CD4-positive, alpha-beta T cell treated with Interleukin-17A for 4 hours (primary cell): Measurements from ENCODE around the gene LRRC1.

Source experiments
- DNase-seq: peaks from one replicate; pipeline ENCODE4 v3.0.0-alpha.2; 2020; ENCODE audit warnings: mixed read lengths

Gene LRRC1

DNA sequence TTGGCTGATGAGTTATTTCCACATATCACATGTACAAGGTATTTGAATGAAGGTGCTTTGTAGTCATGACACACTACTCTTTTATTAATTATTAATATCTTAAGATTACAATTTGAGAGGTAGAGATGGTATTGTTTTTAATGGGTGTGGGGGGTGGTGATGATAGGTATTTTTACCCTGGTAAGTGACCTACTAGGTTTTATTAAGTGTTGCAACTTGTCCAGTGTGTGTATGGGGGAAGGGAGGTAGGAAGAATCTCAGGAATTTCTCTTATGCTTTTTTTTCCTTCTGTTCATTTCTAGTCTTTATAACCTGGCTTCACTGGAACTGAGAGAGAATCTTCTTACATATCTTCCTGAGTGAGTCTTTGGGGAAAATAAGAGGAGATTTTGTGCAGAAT lies 101.4 kb downstream of the LRRC1 start:
- DNase-seq = no peak

DNA sequence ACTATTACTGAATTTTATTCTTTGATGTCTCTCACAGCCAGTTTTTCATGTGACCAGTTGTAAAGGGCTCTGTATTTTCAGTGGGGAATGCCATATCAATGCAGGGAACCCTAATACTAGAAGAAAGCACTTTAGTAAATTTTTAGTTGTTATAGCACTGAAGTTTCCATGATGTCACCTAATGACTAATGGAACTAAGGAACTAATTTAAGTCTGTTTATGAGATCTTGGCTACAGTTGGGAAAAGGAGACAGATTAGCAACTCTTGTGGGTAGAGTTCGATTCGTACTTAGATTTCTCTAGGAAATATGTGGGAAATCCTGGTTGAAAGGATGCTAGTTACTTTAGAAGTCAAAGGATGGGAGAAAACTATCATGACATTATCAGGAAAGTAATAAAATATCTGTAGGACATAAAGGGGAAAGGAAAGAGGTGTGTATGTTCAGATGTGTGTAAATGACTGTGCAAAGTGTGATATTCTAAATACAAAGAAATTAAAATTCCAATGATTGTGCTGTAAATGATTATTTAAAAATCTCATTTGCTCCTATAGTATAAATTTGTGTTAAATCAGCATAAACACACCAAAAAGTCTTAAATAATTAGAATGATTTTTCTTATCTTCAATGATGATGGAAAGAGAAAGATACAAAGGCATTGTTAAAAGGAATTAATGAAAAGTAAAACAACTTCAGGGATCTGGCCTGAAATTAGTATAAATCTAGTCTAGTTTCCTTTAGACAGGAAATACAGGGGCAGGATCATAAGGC lies 103.4 kb downstream of the LRRC1 start:
- no peak for DNase-seq

DNA sequence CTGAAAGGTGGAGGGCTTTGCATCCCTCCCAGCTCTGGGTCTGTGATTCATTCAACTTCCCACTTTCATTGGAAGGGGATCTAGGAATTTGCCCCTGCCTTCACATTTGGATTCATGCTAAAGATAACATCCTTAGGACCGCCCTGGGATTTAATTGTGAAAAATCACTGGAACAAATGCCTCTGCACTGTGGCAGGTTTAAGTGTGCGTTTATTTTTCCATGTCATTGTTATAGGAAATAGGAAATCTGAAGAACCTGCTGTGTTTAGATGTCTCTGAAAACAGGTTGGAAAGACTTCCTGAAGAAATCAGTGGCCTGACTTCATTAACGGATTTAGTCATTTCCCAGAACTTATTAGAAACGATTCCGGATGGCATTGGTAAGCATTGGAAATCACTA lies 104.7 kb downstream of the LRRC1 start:
- DNase-seq = no peak

DNA sequence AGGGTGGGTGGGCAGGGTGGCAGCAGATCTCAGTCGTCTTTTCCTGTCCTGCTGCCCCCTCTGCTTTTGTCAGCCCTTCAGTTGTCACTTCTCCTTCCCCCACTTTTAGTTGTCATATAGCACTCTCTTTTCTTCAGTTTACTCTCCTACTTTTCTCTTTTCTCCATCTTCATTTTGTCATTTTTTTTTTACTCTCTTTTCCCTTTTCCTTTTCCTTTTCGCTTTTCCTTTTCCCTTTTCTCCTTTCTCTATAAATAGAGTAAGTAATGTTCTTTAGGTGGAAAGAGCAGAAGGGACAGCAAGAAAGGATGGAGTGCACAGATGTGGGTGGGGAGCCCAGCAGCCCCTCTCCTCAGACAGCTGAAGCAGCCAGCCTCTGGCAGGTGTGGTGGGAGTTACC lies 108.6 kb downstream of the LRRC1 start:
- no peak for DNase-seq

DNA sequence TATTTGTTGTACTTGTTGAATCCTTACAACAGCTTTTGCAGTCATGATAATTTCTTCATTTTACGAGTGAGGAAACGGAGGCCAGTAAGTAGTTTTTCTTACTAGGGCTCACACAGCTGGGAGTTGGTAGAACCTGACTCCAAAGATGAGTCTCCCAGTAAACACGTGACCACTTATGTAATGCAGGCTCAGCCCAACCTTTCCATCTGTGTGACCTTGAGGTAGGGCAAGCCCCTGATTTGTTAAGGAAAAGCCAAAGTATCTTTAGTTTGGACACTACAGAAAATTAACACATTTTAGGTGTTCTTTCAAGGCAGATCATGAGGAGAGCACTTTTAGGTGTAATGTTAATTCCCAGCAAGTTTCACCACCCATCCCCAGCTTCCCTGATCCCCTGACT lies 111.3 kb downstream of the LRRC1 start:
- no peak for DNase-seq

DNA sequence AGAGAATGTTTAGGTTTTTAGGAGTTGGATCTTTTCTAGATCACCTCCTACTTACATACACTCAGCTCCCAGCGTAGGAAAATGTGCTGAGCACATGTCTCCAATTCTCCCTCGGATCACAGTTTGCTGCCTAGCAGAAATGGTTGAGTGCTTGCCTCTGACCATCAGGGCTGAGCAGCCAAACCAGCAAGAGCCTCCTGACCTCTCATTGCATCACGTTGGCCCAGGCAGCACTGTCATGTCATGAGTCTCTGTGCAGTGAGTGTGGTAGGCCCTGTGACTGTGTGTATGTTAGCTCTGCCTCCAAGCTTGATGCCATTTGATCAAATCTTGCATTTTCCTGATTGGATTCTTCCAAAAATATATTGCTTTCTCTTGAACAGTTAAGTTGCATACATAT lies 112.0 kb downstream of the LRRC1 start:
- DNase-seq = no peak

DNA sequence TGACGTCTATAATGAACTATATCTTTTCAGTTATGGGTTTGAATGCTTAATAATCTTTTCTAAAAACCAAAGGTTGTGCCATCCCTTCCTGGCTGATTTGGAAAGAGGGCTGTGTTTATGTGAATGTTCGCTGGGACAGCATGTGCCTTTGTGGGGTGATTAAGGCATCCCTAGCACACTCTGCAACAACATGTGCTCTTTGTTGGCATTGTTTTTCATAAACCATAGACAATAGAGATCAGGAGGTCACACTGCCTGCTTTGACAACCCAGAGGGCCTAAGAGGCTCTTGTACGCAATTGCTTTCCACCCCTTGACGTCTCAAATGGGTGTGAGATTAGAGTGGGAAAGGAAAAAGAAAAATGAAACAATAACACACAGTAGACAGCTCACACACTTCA lies 116.0 kb downstream of the LRRC1 start:
- no peak for DNase-seq

DNA sequence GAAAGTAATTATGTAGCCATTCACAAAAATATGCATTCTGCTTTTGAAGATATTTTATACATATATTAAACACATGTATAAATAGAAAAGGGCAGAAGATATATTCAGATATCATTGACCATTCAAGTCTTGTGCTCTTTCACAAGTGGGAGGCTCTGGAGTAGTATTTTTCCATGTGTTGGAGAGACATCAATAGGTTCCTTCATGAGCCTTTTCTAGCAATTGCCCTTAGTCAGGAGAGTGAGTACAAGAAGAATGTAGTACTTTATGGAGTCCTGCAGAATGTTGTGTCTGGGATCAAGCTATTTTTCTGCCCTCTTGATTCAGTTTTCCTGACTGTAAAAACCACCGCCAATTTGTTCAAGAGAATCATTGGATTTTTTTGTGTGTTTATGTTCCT lies 117.9 kb downstream of the LRRC1 start:
- DNase-seq = no peak

DNA sequence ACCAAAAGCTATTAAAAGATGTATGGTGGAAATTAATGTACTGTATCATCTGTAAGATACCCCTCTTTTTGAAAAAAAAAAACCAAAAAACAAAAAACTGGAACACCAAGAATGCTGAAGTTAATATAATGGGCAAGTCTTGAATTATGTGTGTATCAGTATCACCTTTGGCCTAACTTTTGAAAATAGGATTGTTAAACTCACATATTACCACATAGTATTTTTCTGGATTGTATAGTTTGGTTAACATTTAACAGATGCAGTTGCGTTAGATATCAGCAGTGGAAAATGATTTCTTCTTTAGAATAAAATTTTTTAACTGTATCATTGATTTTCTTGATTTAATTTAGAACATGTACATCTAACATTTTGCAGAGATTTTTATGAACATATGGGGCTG lies 118.5 kb downstream of the LRRC1 start:
- DNase-seq = no peak

DNA sequence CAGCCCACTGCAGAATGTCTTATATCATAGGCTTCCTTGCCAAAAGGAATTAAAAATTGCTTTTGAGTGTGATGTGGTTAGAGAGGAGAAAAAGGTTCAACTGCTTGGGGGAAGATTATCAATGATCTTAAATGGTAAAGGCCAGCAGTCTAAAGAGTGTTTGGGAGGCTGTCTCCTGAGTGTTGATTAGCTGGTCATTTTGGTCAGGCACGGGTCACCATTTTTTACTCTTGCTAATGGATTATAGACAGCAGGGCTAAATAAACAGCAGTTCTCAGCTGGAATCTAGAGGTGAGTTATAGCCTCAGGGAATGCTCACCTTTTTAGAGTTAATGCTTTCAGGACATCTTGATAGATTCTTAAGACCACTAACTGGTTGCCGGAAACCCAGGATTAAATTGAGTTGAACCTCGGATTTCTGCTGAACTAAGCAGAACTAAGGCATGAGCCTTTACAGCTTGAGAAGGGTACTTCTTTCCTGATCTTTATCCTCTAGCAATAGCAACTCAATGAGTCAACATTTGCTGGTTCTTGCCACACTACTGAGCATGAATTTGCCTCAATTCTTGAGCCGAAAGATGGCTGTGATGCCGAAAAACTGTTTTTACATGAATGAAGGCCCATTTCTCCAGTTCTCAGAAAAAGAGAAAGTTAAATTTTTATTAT lies 120.4 kb downstream of the LRRC1 start:
- DNase-seq = no peak

DNA sequence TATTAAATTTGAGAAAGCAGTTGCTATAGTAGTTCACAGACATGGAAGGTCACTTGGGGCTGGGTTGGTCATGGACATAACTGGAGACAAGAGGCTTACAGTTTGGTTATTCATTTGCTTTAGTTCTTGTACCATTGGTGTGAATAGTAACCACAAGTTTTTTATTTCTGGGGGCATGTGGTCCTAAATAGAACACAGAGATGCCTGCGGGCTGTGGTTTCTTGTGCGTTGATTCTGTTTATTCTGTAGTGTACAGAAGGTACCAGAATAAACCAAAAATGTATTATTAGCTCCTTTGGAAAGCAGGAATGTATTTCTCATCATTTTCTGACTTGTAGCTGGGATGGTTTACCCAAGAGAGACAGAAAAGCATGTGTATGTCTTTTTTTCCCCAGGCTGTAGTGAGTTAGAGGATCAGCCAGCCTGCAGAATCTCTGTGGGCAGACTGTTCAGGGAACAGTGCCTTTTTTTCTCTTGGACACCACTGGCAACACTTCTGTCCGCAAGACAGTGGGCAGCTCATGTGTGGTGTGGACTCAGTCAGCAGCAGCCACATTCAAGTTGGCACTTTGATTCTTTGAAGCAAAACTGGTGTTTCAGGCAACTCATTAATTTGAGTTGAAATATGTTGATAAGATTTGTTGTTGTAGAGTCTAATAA lies 122.1 kb downstream of the LRRC1 start:
- no peak for DNase-seq

DNA sequence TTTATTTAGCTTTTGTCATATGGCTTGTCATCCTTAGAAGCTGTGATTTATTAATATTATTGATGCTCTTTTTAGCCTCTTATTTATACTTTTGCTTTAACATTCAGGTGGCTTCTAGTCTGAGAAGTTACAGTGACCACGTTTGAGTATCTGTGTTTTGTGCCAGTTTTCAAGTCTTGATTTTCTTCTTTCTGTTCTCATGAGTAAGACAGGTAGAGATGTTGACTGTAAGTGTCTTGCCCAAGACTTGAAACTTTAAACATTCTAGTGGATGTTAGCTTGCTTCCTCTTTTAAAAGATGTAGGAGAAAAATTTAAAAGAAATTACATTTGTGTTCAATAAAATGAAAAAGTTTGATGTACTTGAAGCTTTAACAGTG lies 122.6 kb downstream of the LRRC1 start:
- no peak for DNase-seq

DNA sequence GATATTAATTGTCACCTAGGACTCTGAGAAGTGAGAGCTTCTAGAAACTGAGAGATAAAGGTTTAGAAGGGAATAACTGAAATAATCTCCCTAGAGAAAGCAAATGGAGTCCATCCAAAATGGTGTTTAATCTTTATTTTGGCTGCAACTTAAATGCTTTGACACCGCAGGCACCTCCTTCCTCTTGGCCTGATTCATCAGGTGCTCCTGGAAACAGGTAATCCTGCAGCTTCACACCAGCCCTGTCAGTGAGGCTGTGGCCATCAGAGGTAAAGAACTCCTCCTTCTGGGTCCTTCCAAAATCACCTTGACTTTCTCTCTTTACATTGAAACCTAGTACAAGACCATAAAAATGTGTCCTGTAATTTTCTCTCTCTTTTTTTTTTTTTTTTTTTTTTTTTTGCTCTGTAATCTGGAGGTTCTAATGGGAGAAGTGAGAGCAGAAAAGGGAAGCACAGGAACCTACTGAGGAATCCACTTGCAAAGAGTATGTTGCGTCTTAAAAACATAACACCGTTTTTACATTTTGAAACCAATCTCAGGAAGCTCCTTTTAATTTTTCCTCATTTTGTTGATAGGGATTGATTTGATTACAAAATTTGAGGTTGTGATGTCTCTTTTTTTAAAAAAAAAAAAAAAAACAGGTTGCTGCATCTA lies 124.2 kb downstream of the LRRC1 start:
- no peak for DNase-seq

DNA sequence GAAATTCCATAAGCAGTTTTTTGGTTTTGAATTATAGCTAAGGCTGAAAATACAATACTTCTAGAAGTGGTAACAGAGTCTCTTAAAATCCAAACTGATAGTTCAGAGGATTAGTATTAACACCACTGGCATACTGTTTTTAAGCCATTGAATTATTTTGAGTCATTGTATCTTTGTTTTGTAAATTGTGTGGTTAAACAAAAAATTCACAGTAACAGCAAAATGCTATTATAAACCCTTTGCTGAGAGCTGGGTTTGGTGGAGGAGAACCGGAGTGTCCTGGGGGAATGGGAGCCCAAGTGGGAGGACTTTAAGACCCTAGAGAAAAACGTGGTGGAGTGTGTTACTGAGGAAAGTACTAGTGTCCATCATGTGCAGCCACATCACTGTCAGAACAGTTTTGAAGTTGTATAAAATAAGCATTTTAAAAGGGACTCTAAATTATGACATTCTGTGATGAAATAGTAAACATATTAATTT lies 125.1 kb downstream of the LRRC1 start:
- no peak for DNase-seq

DNA sequence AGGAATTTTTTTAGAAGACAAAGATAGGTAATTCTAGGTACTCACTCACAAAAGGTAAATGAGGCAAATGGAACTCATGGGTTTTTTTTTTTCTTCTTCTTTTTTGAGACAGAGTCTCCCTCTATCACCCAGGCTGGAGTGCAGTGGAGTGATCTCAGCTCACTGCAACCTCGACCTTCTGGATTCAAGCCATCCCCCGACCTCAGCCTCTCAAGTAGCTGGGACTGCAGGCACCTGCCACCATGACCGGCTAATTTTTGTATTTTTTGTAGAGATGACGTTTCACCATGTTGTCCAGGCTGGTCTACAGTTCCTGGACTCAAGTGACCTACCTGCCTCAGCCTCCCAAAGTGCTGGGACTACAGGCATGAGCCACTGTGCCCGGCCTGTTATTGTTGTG lies 126.1 kb downstream of the LRRC1 start:
- DNase-seq = no peak

DNA sequence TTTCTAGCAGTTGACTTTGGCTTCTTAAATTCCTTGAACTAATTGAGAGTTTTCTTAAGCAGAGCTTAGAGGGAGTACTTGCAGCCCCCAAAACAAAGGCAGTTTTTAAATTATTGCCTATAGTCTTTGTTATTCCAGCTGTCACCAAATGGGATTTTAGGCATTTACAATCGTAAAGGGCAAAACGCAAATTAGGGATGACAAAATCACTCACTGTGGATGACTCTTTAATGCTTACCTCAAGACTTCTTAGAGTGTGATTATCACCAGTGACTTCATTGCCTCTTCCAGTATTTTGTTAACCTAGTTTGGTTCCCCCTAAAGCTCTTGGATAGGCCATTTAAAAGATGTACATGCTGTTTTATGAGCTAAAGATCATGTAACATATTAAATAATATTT lies 126.8 kb downstream of the LRRC1 start:
- DNase-seq = no peak

DNA sequence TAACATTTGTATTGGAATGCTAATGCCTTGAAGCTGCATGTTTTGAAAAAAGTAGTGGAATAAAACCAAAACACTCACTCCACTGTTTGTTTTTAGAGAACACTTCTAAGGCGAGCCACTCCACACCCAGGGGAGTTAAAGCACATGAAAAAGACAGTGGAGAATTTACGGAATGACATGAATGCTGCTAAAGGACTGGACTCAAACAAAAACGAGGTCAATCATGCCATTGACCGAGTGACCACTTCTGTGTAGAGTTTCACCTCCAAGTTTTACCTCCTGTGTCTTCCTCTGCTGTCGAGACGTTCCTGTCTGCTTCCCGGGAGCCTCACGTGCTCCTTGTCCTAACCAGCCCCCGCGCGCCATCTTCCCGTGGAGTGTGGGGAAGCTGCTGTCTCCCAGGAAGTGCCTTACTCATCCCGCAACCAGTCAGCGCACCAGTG lies 127.8 kb downstream of the LRRC1 start:
- no peak for DNase-seq

DNA sequence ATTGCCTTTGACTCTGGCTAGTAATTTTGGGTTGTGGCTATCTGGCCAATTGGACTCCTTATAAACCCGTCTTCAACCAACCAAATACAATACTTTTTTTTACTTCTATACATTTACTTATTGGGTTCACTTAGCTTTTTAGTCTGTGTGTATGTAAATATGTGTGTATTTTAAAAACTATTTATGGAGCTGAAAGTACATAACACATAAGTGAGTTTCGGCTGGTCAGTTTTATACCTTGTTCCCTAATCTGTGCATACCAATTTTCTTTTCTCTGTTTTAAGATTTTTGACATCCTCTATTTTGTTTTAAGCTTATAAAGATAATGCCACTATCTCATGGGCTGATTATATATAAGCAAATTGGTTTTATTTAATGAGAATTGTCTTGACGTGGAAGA lies 129.5 kb downstream of the LRRC1 start:
- DNase-seq = no peak

DNA sequence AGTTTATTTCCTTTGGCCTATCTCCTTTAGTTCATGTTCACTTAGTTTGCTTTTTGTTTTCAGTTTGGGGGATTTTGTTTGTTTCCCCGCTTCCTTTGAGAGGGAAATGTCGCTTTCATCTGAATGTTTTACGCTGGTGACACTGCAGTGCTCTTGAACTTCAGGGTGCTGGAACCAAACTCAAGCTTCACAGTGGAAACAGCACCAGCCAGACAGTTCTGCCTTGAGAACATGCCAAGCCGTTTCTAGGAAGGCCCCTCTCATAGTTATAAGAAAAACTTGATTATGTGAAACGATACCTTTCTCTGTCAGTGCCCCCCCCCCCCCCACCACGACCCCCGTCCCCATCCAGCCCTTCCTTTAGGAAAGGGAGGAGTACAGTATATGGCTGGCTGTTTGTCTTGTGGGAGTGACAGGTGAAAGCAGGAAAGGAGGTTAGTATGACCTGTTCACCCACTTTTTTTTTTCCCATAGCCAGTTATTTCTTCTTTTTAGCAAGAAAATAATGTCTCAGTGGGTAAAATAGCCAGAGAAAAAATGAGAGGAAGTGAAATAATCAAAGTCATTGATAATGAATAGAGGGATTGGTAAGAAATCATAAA lies 130.1 kb downstream of the LRRC1 start:
- DNase-seq = no peak

DNA sequence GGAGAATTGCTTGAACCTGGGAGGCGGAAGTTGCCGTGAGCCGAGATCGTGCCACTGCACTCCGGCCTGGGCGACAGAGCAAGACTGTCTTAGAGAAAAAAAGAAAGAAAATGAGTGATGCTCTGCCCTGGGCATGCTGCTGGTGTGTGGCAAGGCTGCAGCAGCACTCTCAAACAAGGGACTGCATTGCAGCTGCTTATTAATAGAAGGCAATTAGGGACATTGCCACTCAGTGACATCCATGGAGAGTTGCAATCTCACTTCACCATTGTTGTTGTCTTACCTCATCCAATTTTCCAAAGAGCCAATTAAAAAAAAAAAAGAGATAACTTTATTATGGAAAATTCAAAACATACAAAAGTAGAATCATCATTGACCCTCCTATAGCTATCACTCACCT lies 131.1 kb downstream of the LRRC1 start:
- DNase-seq = no peak

DNA sequence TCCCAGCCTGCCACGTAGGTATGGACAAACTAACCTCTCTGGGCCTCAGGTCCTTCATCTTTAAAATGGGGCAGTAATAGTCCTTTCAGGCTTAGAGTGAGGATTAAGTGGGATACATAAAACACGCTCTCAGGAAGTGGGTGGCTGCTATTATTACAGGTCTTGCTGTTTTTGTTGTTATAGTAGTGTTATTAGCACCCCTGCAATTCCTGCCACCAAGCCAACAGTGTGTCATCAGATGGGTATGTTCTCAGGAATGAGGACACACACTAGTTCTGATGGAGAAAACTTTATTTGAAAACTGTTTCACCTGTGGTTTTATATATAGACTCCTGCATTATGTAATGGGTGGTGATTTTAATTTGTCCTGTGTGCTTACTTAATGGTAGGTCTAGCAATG lies 131.7 kb downstream of the LRRC1 start:
- DNase-seq = no peak

DNA sequence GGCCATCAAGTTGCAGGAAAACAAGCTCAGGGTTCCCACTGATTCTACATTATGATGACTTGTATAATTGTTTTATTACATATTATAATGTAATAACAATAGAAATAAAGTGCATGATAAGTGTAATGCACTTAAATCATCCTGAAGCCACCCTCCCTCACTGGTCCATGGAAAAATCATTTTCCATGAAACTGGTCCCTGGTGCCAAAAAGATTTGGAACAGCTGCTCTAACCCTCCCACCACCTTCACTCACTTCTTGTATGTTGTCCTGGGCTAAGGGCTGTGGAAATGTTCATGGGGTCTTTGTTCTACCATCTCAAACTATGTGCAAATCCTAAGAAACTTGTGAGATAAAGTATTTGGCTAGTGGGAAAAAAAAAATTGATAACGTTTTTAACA lies 133.8 kb downstream of the LRRC1 start:
- DNase-seq = no peak
